Measurements from ENCODE around the gene ERGIC1. TPM values are rescaled to one million over a fixed set of nuclear protein-coding genes. Genes with fewer than 3 reads are reported as not detected.
A peak's percentile ranks its signal among the peaks of the same experiment; 100 is the strongest.
"Not testable (repeated sequence)": the region's sequence is repeated elsewhere in the genome, so short reads cannot be mapped to it uniquely, and the experiment has no call there.

Gene ERGIC1
- polyA plus RNA-seq, 3 donors = 117 to 124 (median 118) TPM

DNA sequence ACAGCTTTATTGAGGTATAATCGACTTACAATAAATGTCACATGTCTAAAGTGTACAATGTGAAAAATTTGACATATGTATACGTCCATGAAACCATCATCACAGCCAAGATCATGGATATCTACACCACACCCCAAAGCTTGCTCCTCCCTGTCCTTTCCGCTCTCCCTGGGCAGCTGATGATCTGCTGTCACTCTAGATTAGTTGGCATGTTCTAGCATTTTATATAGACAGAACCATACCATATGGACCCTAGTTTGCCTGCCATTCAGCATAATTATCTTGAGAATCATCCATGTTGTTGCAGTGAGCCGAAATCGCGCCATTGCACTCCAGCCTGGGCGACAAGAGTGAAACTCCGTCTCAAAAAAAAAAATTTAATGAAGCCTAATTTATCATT is 42.5 kb downstream of the ERGIC1 start:
- DNase-seq (ENCODE audit: low read depth in 3 of 3, low spot score in 2 of 3) = no peak

DNA sequence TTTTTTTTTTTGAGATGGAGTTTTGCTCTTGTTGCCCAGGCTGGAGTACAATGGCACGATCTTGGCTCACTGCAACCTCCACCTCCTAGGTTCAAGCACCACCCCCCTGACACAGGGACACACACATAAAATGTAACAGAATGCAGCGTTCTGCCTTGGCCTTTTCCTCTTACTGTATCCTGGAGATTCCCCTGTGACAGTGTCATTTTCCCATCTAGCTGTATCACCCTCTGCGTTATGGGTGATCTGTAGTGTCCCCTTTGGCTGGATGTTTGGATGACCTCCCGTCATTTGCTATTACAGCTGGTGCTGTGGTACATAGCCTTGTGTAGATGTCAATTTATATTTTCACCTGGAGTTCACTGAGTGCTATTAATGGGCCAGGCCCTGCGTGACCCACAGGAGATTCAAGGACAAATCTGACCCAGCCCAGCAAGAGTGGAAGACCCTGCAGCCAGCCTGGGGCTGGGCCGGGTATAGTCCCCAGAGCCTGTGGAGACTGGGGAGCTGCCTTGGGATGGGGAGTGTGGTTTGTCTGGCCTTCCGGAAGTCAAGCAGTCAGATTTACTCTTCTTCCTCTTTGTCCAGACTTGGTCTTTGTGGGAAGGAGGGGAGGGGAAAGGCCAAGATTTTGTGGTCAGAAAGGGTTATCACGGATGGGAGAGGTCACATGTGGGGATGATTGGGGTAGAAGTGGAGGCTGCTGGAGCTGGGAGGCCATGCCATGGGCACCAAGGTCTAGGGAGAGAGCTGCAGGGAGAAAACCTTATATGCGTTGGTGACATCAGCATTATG is 43.6 kb downstream of the ERGIC1 start:
- no peak for DNase-seq (ENCODE audit: low read depth in 3 of 3, low spot score in 2 of 3)

DNA sequence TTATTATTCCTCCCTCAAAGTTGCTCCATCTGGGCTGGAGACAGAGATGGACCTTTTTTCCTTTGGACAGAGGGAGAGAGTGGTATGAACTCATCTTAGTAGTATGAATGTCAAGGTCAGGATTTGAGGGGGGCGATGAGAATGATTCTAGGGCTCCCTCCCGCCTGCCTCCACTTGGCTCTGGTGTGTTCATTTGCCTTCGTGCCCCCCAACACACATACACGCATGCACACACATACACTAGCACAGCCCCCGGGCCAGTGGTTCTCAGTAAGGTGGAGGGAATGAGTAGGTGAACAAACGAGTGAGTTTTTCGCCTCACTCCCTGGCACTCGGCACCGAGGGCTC is 44.5 kb downstream of the ERGIC1 start:
- no peak for DNase-seq (ENCODE audit: low read depth in 3 of 3, low spot score in 2 of 3)

DNA sequence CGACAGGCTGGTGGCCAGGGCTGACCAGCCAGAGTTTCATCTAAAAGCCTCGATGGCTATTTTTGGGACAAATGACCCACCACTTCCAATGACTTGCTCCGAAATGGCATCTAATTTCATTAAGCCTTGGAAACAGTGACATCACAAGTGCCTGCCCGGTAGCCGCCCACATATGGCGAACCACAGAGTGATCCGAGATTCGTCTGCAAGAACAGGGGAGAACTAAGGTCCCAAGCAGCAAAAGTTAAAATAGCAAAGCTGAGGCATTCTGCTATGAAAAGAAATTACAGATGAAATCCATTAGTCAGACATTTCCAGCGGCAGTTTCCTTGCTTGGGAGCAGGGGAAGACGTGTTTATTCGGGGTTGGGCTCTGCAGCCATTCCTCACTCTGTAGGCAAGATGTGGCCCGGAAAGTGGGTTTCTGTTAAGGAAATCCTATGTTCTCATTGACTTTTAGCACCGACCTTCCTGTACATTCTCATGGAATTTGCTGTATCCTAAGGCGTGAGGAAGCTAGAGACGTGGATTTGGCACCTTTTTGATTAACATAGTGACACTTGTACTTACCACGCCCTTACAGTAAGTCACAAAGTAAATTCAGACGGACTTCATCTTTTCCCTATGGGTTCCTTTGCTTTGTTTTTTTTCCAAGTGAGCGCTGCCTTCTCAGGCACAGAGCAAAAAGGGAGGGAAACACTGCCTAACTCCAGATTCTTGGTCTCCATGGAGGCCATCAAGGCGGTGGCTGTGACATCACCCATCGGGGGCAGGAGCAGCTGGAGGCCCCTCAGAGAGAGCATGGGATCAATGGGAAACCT is 45.1 kb downstream of the ERGIC1 start:
- DNase-seq (ENCODE audit: low read depth in 3 of 3, low spot score in 2 of 3) = no peak

DNA sequence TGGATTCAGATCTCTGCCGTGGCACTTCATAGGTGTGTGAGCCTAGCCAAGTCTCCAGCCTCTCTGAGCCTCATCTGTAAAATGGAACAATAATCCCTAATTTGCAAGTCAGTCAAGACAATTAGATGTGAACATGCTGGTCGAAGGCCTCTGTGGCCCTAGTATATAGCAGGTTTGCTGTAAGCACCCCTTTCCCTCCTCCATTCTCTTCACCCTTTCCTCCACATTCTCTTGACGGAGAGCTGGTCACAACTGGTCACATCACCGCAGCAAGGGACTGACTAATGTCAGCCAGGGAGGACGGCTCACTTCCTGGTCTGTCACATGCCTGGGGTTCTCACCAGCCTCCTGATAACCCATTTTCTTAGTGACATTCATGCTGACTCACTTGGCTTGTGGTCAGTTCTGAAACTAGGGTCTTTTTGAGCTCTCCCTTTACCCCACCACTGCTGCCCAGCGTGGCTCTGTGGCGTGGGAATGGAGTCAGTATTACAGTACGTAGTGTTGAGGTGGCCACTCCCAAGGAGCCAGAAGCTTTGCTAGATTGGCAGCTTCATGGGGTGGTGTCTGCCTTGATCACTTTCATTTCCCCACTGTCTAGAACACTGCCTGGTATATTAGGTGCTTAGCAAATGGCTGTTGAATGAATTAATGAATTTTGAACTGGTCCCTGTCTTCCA is 47.8 kb downstream of the ERGIC1 start:
- no peak for DNase-seq (ENCODE audit: low read depth in 3 of 3, low spot score in 2 of 3)

DNA sequence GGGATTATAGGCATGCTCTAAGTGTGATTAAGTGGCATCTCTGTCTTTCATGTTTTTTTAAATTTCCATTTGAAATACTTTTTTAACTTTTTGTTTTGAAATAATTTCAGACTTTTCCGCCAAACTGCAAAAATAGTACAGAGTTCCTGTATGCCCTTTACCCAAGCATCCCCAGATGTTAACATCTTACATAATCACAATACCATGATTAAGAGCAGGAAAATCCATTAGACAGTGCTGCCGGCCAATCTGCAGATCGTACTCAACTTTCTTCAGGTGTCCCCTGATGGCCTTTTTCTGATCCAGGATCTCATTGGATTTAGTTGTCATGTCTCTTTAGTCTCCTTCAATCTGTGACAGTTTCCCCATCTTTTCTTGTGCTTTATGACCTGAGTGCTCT is 49.0 kb downstream of the ERGIC1 start:
- DNase-seq (ENCODE audit: low read depth in 3 of 3, low spot score in 2 of 3) = no peak

DNA sequence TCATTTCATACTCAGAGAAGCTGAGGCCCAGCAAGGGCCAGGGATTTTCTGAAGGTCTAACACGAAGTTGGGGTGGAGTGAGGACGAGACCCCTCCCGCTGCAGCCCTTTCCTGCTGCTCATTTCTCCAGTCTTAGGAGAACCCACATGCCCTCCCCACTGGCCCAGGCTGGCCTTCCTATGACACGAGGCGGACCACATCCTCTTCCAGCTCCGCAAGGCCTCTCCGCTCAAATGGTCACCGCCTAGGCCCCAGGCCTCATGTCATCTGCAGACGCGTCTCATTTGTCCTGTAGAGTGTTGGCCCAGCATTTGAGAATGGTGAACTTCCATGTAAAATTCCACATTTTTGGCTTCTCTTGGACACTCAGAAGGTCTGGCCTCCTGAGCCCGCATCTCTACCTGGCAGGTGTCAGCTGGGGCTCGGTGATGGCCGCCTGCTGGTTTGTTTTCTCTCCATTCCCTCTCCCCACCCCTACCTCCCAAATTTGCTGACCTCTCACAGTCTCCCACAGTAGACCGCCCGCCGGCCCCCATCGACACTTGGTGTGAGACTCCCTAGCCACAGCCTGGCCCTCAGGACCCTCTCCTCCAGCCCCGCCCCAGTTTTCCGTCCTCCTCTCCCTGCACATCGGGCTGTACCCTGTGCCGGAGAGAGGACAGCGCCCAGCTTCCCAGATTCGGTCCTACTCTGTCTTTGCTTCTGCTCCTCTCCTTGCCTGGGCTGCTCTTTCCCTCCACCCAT is 51.7 kb downstream of the ERGIC1 start:
- no peak for DNase-seq (ENCODE audit: low read depth in 3 of 3, low spot score in 2 of 3)

DNA sequence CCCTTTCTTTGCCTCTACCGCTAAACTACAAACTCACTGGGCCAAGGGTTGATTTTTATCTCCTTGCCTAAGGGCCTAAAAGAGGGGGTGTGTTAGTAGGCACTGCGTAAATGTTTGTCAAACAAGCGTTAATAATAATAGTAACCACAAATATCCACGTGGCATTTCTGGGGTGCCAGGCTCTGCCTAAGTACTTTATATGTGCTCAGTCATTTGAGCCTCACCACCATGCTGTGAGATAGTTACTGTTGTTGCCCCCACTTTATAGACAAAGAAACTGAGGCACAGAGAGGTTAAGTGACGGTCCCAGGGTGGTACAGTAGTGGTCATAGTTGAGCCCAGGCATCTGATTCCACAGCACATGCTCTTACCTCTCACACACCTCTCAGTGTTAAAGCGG is 52.4 kb downstream of the ERGIC1 start:
- no peak for DNase-seq (ENCODE audit: low read depth in 3 of 3, low spot score in 2 of 3)

DNA sequence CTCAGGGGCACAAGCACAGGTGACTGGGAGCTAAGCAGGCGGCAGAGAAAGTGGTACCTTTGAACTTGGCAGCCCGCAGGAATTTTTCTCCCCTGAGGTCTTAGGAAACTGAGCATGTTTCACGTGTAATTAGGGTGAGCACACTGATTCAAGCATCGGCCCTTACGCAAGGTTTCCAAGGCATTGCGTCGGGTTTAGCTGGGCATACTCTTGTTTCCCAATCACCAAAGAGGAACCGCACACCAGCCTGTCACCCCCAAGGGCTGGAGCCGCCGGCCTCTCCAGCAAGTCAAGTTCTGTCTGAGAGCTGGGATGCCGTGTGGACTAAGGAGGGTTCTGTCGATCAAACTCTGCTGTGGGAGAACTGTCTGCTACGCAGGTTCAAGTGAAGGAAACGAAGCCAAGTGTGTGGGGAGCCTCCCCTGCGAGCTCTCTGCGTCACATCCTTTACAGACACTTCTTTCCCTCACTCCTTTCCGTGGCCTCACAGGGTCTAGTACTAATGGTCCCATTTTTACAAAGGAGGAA is 53.0 kb downstream of the ERGIC1 start:
- DNase-seq (ENCODE audit: low read depth in 3 of 3, low spot score in 2 of 3) = no peak

DNA sequence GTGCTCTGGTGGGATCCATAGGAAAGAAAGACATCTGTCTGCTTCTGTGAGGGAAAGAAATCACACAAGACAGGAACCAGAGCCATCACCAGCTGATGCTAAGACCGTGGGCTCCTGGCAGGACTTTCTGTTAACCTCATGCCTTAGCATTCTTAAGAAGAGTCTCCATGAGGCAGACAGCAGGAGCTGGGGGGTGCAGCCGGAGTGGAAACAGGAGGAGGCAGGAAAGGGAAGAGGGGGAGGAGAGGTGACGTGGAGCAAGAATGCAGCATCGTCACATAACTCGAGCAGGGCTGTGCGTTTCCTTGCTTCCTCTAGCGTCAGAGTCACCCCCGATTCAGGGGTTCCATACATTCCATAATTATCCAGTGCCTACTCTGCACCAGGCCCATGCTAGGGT is 53.6 kb downstream of the ERGIC1 start:
- DNase-seq (ENCODE audit: low read depth in 3 of 3, low spot score in 2 of 3) = peak in 1 of 3 donors; percentile 66

DNA sequence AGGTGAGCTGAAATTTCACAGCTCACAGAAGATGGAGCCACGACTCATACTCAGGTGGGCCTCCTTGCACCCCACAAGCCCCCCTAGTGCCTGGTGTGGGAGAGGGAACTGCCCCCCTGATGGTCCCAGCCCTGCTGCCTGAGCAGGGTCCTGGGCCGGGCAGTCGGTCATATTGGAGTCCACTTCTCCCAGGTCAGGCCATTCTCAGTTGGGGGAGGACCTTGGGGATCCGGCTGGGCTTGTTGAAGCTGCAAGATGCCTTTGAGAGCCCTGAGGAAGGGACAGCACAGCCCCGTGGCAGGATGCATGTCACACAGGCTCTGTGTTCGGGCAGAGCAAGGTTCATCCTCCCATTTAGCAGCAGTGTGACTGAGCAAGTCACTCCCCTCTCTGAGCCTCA is 56.6 kb downstream of the ERGIC1 start:
- no peak for DNase-seq (ENCODE audit: low read depth in 3 of 3, low spot score in 2 of 3)

DNA sequence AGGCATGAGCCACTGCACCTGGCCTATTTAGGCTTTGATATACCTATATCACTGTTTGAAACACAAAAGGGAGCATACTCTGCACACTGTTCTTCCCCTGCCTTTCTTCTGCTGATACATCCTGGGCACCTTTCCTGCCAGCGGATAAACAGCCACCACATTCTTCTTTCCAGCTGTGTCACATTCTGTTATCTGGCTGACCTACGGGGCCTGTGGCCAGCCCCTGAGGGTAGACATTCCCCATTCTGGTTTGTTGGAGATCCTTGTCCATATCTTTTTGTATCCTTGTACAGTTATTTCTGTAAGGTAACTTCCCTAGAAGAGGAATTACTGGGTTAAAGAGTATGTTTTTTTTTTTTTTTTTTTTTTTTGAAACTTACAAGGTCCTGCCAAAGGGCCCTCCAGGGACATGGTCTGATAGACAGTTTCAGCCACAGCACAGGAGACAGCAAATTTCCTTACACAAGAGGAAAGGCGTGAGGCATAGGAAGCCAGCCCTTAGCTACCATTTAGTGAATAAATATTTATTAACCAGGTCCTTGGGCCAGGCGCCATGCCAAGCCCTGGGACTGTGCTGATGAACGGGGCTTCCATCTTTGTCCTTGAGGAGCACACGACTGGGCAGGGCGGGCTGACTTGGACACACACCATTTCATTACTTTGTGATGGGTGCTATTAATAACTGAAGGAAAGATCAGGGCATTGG is 57.8 kb downstream of the ERGIC1 start:
- DNase-seq (ENCODE audit: low read depth in 3 of 3, low spot score in 2 of 3) = no peak

DNA sequence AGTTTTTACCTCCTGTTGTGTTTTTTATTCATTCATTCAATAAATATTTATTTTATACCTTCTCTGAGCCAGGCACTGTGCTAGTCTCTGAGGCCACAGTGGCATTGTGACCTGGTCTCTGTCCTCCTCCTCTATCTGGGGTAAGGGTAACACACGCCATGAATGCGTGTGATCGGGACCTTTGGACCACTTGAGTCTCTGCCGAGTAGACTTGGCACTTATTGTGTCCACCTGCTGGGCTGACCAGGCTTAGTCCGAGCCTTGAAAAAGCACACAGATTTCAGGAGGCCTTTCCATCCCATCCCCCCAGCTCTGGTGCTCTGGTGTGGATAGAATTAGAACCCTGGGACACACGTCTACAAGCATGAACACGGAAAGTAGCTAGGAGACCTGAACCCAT is 58.7 kb downstream of the ERGIC1 start:
- no peak for DNase-seq (ENCODE audit: low read depth in 3 of 3, low spot score in 2 of 3)

DNA sequence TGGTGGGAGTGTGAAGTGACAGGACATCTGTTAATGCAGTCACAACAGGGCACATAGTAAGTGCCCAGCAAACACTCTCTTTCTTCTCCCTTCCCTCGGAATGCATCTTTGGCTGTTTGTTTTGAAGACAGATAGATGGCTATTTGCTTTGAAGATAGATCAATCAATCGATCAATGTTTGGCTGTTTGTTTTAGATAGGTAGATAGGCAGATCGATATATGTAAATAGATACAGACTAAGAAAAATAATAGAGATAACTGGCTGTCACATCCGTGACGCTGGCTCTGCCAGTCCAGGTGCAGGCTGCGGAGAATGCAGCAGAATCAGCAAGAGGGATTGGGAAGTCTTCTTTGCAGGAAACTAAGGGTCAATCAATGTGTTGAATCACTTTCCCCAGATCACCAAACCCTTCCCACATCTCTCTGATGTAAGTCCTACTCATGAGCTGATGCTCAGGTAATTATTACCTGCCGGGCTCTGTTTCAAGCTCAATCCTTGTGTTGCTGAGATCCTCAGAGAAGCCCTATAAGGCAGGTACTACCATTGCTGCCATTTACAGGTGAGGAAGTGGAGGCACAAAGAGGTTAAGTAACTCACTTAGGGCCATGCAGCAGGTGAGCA is 60.8 kb downstream of the ERGIC1 start:
- DNase-seq (ENCODE audit: low read depth in 3 of 3, low spot score in 2 of 3) = no peak

DNA sequence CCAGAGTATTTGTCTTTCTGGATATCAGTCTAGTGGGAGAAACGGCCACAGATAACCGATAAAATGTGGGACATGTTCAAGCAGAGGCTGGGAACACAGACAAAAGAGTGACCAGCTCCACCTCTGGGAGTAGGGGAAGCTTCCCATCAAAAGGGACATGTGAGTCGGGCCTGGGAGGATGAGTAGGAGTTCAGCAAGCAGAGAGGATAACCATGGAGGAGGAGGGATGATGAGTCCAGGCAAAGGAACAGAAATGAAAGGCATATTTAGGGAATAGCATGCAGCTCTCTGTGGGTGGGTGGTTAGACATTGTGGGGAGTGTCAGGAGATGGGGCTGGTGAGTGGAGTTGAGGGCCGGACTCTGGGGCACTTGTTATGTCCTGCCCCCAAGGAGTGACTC is 61.5 kb downstream of the ERGIC1 start:
- no peak for DNase-seq (ENCODE audit: low read depth in 3 of 3, low spot score in 2 of 3)

DNA sequence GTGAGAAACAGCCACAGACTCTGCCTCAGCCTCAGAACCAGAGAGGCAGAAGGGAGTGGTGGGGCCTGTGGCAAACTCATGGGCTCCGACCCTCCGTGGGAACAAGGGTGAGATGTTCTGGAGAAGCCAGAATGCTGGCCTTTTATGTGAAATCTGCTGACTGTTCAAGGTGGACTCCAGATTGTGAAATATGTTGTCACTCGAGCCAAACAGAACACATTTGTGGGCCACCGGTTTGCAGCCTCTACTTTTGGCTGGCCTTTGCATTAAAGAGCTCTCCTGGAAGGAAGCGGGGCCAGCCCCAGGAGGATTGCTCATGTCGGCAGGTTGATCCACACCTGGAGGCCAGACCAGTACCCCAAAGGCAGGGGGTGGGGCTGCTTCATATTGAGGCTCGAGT is 62.4 kb downstream of the ERGIC1 start:
- DNase-seq (ENCODE audit: low read depth in 3 of 3, low spot score in 2 of 3) = no peak

DNA sequence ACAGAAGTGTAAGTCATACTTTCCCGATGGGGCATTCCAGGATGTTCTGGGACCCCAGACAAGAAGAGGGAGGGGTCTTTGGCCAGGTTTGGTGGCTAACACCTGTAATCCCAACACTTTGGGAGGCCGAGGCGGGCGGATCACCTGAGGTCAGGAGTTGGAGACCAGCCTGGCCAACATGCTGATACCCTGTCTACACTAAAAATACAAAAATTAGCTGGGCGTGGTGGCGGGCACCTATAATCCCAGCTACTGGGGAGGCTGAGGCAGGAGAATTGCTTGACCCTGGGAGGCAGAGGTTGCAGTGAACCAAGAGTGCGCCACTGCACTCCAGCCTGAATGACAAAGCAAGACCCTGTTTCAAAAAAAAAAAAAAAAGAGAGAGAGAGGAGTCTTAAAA is 63.0 kb downstream of the ERGIC1 start:
- not testable (repeated sequence) for DNase-seq (ENCODE audit: low read depth in 3 of 3, low spot score in 2 of 3)

DNA sequence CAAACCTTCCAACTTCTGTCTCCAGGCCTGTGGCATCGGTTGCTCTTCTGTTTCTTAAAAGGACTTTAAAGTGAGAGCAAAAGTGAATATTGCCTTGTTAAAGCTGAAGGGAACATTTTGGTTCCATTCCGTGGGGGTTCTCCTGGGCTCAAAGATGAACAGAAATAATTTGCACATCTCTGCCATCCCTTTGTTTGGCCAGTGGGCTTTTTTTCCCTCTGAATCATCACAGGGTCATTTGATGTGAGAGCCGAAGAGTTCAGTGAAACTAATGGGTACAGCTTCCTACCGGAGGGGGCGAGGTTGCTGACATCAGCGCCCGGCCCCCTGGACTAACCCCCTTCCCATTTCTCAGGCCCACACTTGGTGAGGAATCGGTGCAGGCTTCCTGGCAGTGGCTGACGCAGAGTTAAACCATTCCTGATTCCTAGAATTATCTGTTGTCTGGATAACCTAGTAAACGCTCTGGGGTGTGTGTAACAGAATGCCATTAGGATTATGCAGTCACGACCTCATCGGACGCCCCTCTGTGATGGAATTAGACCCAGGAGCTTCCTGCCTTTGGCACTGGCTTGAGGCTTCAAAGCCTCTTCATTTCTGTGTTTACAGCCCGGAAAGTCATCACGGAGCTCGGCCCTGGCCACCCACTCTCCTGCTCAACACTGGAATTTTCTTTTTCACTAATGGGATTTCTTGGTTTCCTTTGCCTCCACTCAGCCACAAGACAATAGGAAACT is 63.6 kb downstream of the ERGIC1 start:
- no peak for DNase-seq (ENCODE audit: low read depth in 3 of 3, low spot score in 2 of 3)
